Subcutaneous abdominal adipose tissue (tissue), 5 donors: ENCODE measurements around the gene PGAP6.

ENCODE experiments used
- H3K27ac ChIP-seq: one replicate; pipeline ENCODE4 v1.7.0; 2013; ENCODE audit warnings: low read depth, mild to moderate bottlenecking, inconsistent platforms, low read length, moderate library complexity
- H3K27me3 ChIP-seq, 5 donors: one replicate each; pipeline ENCODE4 v1.7.0; 2013; ENCODE audit warnings: low read length in 5 of 5, inconsistent platforms in 1 of 5; ENCODE audit not compliant: control insufficient read depth in 5 of 5, insufficient read depth in 4 of 5
- H3K36me3 ChIP-seq, 5 donors: one replicate each; pipeline ENCODE4 v1.7.0; 2013; ENCODE audit warnings: low read length in 5 of 5; ENCODE audit not compliant: control insufficient read depth in 5 of 5, insufficient read depth in 5 of 5
- H3K4me1 ChIP-seq, 5 donors: one replicate each; pipeline ENCODE4 v1.7.0; 2013; ENCODE audit warnings: low read length in 5 of 5, mild to moderate bottlenecking in 3 of 5, moderate library complexity in 1 of 5; ENCODE audit not compliant: control insufficient read depth in 5 of 5, insufficient read depth in 5 of 5
- H3K4me3 ChIP-seq, 5 donors: one replicate each; pipeline ENCODE4 v1.7.0; 2013; ENCODE audit warnings: low read length in 5 of 5, low read depth in 1 of 5
- H3K9ac ChIP-seq, 5 donors: one replicate each; pipeline ENCODE4 v1.7.0; 2013; ENCODE audit warnings: low read length in 5 of 5, mild to moderate bottlenecking in 4 of 5, moderate library complexity in 3 of 5
- H3K9me3 ChIP-seq, 5 donors: one replicate each; pipeline ENCODE4 v1.7.0; 2013; ENCODE audit warnings: low read length in 5 of 5; ENCODE audit not compliant: control insufficient read depth in 5 of 5
- donor health status: healthy.
- donor health status: healthy.
- donor health status: healthy.
- donor health status: healthy.
- donor health status: healthy.

The PGAP6 gene

DNA sequence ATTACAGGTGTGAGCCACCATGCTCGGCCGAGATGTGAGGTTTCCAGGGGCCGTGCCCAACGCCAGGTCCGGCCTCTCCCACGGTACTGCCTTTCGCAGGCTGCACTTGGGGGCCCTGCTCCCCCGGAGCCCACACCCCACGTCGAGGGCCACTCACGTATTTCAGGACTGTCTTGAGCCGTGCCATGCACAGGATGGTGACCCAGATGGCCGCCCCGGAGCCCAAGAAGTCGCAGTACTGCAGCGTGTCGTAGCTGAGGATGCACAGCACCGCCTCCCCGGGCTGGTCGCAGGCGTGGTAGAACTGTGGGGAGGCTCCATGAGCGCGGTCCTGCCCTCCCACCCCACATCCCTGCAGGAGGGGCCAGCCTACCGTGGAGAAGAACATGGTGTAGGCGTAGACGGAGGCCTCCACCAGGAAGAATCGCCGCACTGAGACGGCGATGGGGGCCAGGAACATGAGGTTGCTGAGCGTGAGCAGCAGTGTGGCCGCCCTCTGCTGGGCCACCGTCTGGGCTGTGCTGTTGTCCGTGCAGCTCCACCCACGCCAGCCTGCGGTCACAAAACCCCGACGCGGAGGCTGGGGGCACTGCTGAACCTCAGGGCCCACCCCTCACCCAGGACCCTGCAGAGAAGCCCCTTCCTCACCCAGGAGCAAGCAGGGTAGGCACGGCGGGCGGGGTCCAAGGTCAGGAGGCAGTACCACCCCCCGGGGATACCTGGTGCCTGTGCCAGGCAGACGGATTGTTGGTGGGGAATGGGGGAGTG lies 7.7 kb downstream of the PGAP6 start:
- Histone ChIP-seq H3K27me3 (no peaks in the 10 kb centered on the region), H3K9me3 (no peaks in the 10 kb centered on the region), H3K9ac (no peak overlapping the region), H3K27ac (no peak overlapping the region), H3K4me3 (no peak overlapping the region), H3K36me3 (peaks cover 0 to 63% (median 54%) of the 10 kb centered on the region in 5 donors), H3K4me1 (peaks cover 0 to 18% (median 14%) of the 10 kb centered on the region in 5 donors)

DNA sequence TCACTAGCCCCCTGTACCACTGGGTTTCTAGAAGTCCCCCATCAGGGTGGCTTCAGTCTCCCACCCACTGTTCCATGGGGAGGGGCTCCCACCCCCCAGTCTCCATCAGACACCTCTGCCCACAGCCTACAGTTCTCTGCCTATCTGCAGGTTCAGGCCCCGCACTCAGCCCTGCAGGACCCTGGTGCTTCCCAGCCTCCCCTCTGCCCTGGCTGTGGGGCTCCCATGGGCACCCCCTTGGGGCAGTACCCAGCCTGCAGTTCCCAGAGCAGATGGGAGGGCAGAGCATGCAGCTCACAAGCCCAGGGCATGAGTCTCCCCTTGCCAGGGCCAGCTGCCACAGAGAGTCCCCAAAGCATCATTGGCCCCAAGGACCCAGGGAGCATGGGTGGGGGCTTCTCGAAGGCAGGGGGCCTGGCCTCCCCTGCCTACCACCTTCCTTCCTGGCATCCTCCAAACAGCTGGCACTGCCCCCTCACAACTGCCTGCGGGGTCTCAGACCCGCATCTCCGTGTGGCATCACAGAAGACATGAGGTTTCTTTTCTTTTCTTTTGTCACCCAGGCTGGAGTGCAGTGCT lies 8.7 kb downstream of the PGAP6 start:
- Histone ChIP-seq H3K27me3 (no peaks in the 10 kb centered on the region), H3K4me1 (peaks cover 0 to 19% (median 14%) of the 10 kb centered on the region in 5 donors), H3K36me3 (peaks cover 0 to 72% (median 63%) of the 10 kb centered on the region in 5 donors), H3K4me3 (no peak overlapping the region), H3K27ac (no peak overlapping the region), H3K9ac (no peak overlapping the region), H3K9me3 (no peaks in the 10 kb centered on the region)

DNA sequence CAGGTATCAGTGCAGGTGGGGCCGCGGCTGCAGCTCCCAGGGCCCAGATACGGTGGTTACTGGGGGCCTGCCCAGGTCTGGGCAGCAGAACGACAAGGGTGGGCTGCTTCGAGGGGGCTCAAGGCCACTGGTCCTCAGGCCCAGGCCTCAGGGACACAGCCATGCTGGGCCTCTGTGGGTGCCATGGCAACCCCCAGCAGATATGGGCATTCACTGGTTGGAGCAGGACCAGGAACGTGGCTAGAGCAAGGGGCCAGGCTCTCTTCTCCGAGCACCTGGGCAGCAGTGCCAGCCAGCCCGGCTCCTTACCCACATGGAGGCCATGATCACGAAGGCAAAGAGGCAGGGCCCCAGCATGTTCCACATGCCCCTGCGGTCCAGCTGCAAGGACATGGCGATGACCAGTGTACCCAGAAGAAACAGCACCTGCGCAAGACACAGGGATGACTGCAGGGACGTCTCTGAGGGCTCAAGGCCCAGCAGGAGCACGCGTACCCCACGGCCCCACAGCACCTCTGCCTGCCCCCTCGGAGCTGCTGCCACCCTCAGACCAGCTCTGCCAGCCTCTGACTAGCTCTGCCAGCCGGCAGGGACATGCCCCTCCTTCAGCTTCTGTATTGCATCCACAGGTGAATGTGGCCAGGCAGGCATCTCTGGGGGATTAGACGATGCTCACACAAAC lies 9.3 kb downstream of the PGAP6 start:
- Histone ChIP-seq H3K36me3 (peaks cover 0 to 75% (median 69%) of the 10 kb centered on the region in 5 donors), H3K4me1 (peaks cover 0 to 19% (median 14%) of the 10 kb centered on the region in 5 donors), H3K9me3 (no peaks in the 10 kb centered on the region), H3K9ac (no peak overlapping the region), H3K4me3 (no peak overlapping the region), H3K27me3 (no peaks in the 10 kb centered on the region), H3K27ac (no peak overlapping the region)

DNA sequence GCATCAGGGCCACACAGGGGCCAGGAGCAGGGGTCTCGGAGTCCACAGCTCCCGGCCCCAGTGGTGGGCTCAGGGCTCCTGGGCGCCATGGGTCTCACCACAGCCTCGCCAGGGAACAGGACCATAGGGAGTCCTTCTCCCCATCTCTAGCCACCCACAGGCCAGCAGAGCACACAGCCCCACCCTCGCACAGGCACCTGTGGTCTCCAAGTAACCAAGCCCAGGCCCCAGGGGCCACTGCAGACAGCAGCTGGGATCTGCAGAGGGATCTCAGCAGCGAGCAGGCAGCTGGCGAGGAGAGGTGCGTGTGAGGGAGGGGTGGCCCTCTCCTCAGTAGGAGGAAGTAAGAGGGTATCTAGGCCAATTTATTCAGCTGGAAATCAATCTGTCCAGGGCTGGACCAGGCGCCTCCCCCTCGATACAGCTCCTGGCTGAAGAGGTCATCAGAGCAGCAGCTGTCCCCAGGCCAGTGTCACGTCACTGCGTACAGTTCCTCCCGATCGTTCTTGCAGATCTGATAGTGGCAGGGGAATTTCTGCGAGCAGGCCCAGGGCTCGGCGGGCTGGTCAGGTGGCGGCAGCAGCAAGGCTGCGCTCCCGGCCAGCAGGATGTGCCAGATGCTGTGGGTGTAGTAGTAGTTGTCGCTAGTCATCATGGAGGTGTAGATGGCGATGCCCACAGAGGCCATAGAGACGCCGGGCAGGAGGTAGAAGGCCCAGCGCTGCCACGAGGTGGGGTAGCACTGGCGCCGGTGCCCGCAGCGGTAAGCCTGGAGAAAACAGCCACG lies 10.1 kb downstream of the PGAP6 start:
- peaks cover 0 to 75% (median 69%) of the 10 kb centered on the region in 5 donors for H3K36me3 ChIP-seq
- no peak overlapping the region for H3K4me3 ChIP-seq
- no peaks in the 10 kb centered on the region for H3K9me3 ChIP-seq
- H3K9ac ChIP-seq, result no peak overlapping the region
- peaks cover 0 to 19% (median 14%) of the 10 kb centered on the region in 5 donors for H3K4me1 ChIP-seq
- H3K27ac ChIP-seq, result no peak overlapping the region
- no peaks in the 10 kb centered on the region for H3K27me3 ChIP-seq

DNA sequence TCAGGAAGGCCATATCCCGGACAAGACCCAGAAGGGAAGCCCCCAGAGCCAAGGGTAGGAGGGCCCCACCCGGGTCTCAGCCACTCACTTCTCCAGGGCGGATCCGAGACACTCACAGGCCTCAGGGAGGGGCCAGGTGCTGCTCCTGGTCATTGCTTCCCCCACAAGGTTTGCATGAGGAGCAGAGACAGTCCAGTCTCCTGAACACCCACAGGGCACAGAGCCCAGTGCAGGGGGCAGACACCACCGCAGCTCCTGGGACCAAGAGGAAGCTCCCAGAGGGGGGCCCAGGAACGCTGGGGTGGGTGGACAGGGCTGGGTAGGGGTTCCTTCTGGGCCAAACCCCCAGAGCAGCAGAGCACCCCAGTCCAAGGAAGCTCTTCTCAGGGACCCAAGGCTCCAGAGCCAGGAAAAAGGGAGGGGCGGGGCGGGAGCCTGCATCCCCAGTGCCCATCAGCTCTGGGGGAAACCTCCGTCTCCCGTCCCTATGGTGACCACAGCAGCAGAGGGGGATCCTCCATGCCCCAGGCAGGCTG lies 10.7 kb downstream of the PGAP6 start:
- H3K9me3 ChIP-seq, result no peaks in the 10 kb centered on the region
- peak overlapping the region; percentile 75 for H3K27ac ChIP-seq
- peaks cover 0 to 19% (median 14%) of the 10 kb centered on the region in 5 donors for H3K4me1 ChIP-seq
- H3K4me3 ChIP-seq, result peak overlapping the region in 1 of 5 donors; percentile 47
- no peaks in the 10 kb centered on the region for H3K27me3 ChIP-seq
- peaks cover 0 to 75% (median 65%) of the 10 kb centered on the region in 5 donors for H3K36me3 ChIP-seq
- peak overlapping the region in 4 of 5 donors; percentile 51 to 80 (median 56) for H3K9ac ChIP-seq

DNA sequence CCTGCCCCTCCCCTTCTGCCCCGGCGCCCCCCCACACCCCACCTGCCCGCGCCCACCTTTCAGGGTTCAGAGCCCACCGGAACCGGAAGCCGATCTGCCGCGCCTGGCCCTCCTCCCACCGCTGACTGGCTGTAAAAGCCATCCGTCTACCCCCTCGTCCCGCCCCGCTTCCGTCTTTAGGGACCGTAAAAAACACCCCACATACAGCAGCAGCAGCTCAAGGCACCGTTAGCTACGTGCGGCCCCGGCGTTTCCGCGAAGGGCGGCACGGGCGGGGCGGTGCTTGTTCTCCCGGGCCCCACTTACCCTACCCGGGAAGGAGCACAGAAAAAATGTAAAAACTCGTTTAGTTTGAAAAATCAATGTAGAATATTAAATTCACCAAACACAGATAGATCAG lies 11.3 kb downstream of the PGAP6 start, which contains the start of gene MRPL28:
TSS of gene MRPL28 (minus strand) at position 96 of the 400 bp plus-strand sequence. CDS start 320 bp downstream, outside the sequence.
- Histone ChIP-seq H3K4me3 (peak within 1 kb of the TSS in 4 of 5 donors; percentile 27 to 58 (median 37)), H3K27ac (peak within 1 kb of the TSS; percentile 75), H3K9ac (peak within 1 kb of the TSS in 4 of 5 donors; percentile 53 to 80 (median 61)), H3K27me3 (no peaks in the 10 kb centered on the region), H3K4me1 (peaks cover 0 to 19% (median 14%) of the 10 kb centered on the region in 5 donors), H3K9me3 (no peaks in the 10 kb centered on the region), H3K36me3 (peaks cover 0 to 70% (median 63%) of the 10 kb centered on the region in 5 donors)

DNA sequence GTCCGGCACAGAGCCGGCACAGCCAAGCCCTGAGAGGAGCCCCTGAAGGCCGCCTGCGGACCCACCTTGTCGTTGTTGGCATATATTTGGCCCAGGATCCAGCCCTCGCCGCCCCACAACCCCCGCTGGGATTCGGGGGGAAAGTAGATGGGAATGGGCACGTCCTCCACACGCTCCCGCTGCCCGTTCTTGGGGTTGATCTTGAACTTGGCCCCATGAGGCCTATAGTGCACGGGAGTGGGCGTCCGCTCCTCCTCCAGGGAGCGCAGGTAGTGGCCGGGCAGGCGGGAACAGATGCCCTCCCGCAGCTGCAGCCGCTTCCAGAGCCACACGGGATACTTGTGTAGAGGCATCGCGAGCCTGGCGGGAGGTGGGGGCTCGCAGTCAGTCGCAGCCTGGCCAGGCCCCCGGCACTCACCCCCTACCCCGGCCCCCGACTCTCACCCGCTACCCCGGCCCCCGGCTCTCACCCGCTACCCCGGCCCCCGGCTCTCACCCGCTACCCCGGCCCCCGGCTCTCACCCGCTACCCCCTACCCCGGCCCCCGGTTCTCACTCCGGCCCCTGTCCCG lies 11.8 kb downstream of the PGAP6 start:
- Histone ChIP-seq H3K9ac (peak overlapping the region in 3 of 5 donors; percentile 43 to 64 (median 47)), H3K27ac (no peak overlapping the region), H3K4me1 (peaks cover 0 to 19% (median 14%) of the 10 kb centered on the region in 5 donors), H3K27me3 (no peaks in the 10 kb centered on the region), H3K4me3 (peak overlapping the region in 4 of 5 donors; percentile 27 to 58 (median 37)), H3K9me3 (no peaks in the 10 kb centered on the region), H3K36me3 (peaks cover 0 to 66% (median 60%) of the 10 kb centered on the region in 5 donors)

DNA sequence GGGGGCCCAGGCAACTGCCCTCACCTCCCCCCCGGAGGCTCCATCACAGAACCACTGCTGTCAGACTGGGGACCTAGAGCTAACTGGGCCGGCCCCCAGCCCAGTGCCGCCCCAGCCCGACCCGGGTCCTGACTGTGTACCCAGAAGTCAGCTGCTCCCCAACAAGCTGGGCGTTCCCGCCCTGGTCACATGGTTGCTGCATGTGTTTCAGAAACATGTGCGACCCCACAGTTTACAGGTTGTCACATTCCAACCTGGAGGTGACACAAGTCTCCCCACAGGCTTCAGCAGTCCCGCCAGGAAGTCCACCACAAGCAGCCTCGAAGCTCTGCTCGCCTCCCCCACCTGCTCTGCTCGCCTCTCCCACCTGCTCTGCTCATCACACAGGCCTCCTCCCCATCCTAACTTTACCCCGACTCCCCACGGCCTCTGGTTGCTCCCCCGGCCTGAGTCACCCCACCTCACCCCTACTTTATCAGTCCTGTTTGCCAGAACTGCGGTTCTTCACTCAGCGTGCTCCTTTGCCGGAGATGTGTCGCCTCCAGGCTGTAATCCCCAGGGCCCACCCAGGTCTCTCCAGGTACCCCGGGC lies 12.4 kb downstream of the PGAP6 start:
- H3K27ac ChIP-seq, result no peak overlapping the region
- H3K4me3 ChIP-seq, result peak overlapping the region in 3 of 5 donors; percentile 31 to 58 (median 36)
- H3K27me3 ChIP-seq, result peaks cover 5 to 6% (median 6%) of the 10 kb centered on the region in 5 donors
- peaks cover 0 to 19% (median 14%) of the 10 kb centered on the region in 5 donors for H3K4me1 ChIP-seq
- peaks cover 0 to 60% (median 54%) of the 10 kb centered on the region in 5 donors for H3K36me3 ChIP-seq
- H3K9ac ChIP-seq, result peak overlapping the region in 3 of 5 donors; percentile 43 to 64 (median 47)
- no peaks in the 10 kb centered on the region for H3K9me3 ChIP-seq
